ENCODE data around the gene SEC61A1.

- TF ChIP-seq EZH2phosphoT487 (IDR thresholded peaks at IDR 0.05; ENCODE audit: insufficient read depth, low read depth): no peak
- TF ChIP-seq EZH2 (IDR thresholded peaks at IDR 0.05; ENCODE audit: insufficient read depth, poor library complexity, severe bottlenecking): no peak
Observed at GRCh38 chr3:128103136-128103676, 51.0 kb downstream of the SEC61A1 start.

All from GM23248 (cell line).